Fibroblast of skin of scalp (primary cell): ENCODE results near the gene SPACA4. TPM values are rescaled to one million over a fixed set of nuclear protein-coding genes. Genes with fewer than 3 reads are reported as not detected.
A peak's percentile ranks its signal among the peaks of the same experiment; 100 is the strongest.
"Not testable (repeated sequence)": the region's sequence is repeated elsewhere in the genome, so short reads cannot be mapped to it uniquely, and the experiment has no call there.

Source experiments
- DNase-seq: peaks from one replicate; pipeline ENCODE4 v3.0.0-alpha.2; 2013
- polyA plus RNA-seq, 2 experiments: library from polyadenylated mRNA; unstranded; fragments of 120-200 nt; gene quantifications; one replicate each; pipeline ENCODE4 v1.2.1, GENCODE V29; 2013; ENCODE audit not compliant: insufficient read length in 2 of 2

SPACA4 gene, protein sequence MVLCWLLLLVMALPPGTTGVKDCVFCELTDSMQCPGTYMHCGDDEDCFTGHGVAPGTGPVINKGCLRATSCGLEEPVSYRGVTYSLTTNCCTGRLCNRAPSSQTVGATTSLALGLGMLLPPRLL
- polyA plus RNA-seq (2013, experiment 1 of 2; ENCODE audit: insufficient read length), result not detected
- polyA plus RNA-seq (2013, experiment 2 of 2; ENCODE audit: insufficient read length), result not detected

DNA sequence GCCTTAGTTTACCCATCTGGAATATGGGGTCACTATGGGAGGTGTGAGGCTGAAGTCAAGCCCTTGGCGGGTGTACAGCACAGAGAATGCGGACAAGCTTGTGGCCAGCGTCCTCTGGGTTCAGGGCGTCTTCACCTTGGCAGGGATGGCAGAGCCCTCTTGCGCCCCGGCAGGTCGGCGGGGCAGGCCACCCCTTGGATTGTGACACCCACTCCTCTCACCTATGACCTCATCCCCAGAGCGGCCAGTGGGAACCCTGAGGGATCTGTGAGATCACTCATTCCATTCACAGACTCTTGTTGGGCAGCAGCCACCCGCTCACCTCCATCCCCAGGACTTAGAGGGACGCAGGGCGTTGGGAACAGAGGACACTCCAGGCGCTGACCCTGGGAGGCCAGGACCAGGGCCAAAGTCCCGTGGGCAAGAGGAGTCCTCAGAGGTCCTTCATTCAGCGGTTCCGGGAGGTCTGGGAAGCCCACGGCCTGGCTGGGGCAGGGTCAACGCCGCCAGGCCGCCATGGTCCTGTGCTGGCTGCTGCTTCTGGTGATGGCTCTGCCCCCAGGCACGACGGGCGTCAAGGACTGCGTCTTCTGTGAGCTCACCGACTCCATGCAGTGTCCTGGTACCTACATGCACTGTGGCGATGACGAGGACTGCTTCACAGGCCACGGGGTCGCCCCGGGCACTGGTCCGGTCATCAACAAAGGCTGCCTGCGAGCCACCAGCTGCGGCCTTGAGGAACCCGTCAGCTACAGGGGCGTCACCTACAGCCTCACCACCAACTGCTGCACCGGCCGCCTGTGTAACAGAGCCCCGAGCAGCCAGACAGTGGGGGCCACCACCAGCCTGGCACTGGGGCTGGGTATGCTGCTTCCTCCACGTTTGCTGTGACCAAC, at the start of gene SPACA4:
Gene SPACA4 (plus strand): TSS at position 280 of the 896 bp plus-strand sequence. CDS start 237 bp downstream, at position 517.
- no peak for DNase-seq

DNA sequence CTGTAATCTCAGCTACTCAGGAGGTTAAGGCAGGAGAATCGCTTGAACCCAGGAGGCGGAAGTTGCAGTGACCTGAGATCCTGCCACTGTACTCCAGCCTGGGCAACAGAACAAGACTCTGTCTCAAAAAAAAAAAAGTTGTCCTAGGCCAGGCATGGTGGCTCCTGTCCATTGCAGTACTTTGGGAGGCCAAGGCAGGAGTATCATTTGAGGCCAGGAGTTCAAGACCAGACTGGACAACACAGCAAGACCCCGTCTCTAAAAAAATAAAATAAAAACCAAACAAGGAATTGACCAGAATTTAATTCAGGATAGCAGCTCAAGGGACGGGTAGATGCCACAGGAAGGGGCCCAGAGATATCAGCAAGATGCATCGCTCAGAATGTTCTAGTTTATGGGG, 49.7 kb upstream of the SPACA4 start:
- no peak for DNase-seq

DNA sequence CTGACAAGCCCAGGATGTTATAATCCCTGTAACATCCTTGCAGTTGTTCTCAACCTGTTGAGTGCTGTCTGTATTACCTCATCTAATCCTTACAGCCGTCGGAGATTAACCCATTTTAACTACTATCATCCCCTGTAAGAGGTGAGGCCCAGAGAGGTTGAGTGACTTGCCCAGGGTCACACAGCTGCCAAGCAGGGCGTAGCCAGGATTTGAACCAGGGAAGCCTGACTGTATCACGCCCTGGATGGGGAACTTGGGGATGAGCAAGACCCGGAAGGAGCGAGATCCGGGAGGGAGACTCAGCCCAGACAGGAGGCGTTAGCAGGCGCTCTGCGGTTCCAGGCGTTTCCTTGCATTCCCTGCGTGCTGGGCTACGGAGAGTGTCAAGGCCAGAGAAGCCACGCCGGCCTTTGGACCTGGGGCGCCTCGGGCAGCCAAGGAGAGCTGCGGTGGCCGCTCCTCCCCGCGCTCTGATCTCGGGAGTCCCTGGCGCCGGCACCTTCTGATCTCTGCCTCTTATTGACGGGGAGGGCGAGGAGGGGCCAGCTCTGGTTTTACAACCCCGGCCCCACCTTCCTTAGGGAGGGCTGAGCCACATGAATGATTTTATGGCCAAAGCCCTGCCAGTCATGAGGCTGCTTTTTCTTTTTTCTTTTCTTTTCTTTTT, 48.4 kb upstream of the SPACA4 start:
- peak; percentile 47 for DNase-seq

DNA sequence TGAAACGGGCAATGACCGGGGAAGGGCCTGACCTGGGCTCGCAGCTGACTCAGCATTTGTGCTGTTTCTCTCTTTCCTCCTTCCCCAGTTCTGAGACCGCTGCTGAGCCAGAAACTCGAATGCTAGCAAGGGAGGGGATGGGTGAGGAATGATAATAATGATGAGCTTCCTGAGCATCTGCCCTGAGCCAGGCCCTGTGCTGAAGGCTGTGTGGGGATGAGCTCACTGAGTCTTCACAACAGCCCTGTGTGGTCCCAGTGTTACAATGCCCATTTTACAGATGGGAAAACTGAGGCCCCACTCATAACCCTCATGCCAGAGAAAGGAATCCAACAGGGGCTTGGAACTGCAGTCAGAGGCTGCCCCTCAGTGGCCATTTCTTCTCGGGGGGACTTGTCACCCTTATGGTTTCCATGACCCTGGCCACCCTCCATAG, 46.4 kb upstream of the SPACA4 start:
- DNase-seq, result peak; percentile 17

DNA sequence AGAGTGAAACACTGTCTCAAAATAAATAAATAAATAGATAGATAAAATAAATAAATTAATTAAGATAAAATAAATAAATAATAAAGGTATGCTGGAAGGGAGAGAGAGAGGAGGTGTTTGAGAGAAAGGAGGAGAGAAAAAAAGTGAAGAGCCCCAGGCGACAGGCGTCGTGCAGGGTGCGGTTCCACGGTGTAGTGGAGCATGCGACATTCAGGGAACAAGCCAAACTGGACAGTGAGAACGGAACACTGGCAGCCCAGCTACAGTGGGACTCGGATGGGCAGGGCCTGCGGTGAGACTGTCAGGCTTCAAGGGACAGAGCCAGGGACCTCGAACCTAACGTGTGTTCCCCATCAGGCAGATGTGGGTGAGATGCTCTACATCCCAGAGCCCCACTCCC, 45.1 kb upstream of the SPACA4 start:
- DNase-seq, result no peak

DNA sequence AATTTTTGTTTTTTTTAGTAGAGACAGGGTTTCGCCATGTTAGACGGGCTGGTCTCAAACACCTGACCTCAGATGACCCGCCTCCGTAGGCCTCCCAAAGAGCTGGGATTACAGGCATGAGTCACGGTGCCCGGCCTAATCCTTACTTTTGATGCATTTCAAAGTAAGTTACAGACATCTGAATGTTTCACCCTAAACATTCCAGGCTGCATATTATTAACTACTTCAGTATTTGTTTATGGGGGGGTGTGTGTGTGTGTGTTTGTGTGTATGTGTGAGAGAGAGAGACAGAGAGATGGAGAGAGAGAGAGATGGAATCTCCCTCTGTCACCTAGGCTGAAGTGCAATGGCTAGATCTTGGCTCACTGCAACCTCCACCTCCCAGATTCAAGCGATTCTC, 41.5 kb upstream of the SPACA4 start:
- DNase-seq, result peak; percentile 71

DNA sequence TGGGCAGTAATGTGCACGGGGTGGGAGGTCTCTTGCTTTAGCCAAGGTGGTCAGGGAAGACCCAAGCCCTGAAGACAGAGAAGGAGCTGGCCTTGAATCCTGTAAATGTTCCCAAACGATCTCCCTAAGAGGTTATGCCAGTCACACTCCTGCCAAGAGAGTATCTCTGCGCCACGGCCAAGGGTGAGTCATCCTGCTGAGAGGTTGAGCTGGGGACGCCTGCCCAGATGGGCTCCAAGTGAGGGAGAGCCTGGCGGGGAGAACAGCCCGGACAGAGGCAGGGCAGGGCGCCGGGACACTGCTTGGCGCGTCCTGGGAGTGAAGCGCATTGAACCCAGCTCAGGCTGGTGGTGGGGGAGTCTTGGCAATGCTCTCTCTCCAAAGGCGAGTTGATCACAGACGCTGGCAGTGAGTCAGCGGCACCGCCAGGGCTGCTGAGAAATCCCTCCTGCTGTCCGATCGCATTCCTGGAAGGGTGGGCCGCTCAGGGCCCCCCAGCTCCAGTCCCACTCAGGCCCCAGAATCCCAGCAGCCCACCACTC, 38.1 kb upstream of the SPACA4 start:
- peak; percentile 88 for DNase-seq

DNA sequence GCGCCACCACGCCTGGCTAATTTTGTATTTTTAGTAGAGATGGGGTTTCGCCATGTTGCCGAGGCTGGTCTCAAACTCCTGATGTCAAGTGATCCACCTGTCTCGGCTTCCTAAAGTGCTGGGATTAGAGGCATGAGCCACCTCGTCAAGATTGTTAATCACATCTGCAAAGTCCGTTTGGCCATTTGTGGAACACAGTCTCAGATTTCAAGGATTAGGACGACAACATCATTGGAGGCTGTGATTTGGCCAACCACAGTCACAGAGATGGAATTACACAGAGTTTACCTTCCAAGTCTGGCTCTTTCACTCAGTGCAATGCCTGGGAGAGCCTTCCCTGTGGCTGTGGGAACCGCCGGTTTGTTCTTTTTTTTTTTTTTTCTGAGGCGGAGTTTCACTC, 36.7 kb upstream of the SPACA4 start:
- peak; percentile 29 for DNase-seq

DNA sequence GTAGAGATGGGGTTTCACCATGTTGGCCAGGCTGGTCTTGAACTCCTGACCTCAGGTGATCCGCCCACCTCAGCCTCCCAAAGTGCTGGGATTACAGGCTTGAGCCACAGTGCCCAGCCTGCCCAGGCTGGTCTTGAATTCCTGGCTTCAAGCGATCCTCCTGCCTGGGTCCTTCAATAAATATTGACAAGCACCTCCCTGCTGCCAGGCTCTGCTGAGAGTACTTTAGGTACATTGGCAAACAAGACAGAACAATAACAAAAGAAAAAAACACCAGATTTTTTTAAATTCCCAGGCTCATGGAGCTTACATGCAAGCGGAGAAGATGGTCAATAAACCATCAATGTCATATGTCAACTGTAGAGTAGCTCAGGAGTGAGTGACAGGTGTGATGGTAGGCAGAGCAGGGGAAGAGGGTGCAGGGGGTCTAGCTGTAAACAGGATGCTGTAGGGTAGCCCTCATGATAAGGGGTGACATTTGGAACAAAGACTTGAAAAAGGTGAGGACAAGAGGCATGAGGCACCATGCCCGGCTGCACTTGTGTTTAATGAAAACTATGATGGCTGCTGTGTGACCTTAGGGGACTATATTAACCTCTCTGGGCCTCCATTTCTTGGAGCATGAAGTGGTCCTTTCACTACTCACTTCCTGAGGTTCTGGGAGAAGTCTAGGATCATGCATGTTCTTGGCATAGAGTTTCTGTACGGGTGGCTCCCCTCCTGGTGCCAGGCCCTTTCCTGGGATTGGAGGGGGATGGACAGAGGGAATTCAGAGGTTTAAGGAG, 35.0 kb upstream of the SPACA4 start:
- no peak for DNase-seq

DNA sequence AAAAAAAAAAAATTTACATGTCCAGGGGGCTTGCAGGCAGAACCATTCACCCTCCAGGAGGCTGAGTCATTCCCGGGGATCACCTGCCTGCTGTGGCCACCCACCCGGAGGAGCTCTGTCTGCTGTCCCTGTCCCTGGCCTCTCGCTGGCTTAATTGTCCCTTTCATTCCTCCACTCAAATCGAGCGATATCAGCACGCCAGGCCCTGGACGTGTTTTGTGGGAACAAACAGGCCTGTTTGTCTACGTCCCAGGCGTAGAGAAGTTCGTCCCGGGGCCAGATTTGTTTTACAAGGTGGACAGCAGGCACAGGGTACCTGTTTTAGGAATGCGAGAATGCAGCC, 33.4 kb upstream of the SPACA4 start:
- DNase-seq, result no peak

DNA sequence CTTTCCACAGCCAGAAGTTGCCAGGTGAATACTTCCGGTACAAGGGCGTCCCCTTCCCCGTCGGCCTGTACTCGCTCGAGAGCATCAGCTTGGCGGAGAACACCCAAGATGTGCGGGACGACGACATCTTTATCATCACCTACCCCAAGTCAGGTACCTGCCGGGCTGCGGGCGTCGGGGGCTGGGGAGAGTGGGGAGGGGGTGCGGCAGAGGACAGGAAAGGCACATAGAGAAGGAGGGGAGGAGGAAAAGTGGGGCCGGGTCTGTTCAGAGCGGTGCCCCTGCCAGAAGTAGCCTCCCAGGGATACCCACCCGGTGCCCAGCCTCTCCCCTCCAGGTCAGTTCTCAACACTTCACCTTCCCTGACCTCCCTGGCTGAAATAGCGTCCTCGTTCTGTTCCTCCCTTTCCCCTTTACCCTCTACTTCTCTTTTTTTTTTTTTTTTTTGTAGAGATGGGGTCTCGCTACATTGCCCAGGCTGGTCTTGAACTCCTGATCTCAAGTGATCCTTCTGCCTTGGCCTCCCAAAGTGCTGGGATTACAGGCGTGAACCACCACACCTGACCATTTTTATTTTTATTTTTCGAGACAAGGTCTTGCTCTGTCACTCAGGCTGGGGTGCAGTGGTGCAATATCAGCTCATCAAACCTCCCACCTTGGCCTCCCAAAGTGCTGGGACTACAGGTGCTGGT, 30.5 kb upstream of the SPACA4 start:
- DNase-seq, result no peak

DNA sequence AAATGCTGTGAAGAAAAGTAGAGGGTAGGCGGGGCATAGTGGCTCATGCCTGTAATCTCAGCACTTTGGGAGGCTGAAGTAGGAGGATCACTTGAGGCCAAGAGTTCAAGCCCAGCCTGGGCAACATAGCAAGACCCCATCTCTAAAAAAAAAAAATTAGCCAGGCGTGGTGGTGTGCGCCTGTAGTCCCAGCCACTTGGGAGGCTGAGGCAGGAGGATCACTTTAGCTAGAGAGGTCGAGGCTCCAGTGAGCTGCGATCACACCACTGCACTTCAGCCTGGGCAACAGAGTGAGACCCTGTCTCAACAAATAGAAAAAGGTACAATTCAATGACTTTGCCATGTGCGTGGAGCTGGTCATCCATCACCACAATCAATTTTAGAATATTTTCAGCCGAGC, 28.6 kb upstream of the SPACA4 start:
- DNase-seq, result not testable (repeated sequence)

DNA sequence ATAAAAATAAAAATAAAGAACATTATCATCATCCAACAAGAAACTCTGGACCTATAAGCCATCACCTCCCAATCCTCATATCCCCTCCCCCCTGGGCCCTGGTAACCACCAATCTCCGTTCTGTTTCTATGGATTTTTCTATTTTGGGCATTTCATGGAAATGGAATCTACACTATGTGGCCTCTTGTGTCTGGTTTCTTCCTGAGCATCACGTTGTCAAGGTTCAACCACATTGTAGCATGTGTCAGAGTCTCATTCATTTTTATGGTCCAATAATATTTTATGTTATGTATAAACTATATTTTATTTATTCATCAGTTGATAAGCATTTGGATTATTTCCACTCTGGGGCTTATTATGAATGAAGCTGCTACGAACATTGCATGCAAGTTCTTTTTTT, 27.7 kb upstream of the SPACA4 start:
- peak; percentile 70 for DNase-seq

DNA sequence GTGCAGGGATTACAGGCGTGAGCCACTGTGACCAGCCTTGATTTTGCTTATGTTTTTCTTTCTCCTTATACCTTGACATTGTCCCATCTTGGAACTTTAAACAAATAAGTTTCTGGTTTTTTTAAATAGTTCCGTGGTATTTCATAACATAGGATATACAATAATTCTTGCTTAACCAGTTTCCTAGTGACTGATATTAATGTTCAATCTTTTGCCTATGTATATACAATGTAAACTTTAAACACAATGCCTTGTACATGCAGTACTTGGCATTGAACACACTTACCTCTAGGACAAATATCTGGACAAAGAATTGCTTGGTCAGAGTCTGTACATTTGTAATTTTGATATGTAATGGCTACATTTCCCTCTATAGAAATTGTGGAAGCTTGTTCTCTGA, 24.4 kb upstream of the SPACA4 start:
- DNase-seq, result no peak

DNA sequence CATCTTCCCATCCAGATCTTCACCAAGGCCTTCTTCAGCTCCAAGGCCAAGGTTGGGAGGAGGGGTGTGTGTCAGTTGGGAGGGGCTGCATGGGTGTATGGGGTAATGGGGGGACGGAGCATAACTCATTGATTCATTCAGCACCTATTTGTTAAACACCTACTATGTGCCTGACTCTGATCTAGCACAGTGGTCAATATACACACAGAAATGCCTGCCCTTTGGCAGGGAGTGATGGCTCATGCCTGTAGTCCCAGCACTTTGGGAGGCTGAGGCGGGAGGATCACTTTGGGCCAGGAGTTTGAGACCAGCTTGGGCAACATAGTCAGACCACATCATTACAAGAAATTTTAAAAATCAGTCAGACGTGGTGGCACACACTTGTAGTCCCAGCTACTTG, 19.2 kb upstream of the SPACA4 start:
- DNase-seq, result no peak

DNA sequence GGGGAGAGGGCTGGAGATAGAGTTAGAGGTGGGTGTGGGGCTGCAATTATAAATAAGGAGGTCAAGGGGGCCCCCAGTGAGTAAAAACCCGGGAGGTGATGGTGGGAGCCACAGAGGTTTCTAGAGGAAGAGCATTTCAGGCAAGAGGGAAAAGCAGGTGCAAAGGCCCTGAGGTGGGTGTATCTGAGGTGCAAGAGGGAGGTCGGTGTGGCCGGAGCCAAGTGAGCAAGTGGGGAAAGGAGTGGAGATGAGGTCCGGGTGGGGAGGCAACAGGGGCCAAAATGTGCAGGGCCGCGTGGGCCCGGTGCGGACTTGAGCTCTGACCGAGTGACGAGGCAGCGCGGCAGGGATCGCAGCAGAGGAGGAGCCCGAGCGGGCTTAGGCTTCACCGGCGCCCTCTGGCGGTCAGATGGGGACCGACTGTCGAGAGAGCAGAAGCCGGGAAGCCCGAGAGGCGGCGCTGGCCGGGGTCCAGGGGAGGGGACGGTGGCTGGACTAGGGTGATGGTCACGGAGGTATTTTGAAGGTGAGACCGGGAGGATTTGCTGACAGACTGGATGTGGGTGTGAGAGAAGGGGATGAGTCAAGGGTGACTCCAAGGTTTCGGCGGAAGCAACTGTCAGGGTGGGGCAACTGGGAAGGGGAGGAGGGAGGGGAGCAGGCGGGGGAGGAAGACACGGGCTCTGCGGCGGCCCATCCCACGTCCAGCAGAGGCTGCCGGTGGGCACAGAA, 17.7 kb upstream of the SPACA4 start:
- peak; percentile 83 for DNase-seq

DNA sequence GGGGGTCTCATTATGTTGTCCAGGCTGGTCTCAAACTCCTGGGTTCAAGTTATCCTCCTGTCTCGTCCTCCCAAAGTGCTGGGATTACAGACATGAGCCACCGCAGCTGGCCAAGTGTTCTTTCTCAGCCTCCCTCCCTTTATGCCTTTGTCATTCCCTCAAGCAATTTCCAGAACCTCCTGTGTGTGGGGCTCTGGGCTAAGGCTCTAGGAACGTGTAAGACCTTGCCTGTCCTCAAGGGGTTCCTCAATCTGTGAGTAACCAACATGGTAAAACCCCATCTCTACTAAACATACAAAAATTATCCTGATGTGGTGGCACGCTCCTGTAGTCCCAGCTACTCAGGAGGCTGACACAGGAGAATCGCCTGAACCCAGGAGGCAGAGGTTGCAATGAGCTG, 15.5 kb upstream of the SPACA4 start:
- DNase-seq, result no peak

DNA sequence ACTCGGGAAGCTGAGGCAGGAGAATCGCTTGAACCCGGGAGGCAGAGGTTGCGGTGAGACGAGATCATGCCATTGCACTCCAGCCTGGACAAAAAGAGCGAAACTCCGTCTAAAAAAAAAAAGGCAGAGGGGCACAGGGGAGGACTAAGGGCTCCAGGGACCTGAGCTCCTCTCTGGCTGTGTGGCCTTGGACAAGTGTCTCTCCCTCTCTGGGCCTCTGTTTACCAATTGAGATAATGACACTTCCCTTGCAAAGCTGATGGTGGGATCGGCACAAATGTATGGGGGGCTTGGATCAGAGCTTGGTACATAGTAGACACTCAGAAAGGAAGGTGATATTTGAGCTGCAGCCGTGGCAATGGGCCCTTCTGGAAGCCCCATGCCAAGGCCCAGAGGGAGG, 11.4 kb upstream of the SPACA4 start:
- no peak for DNase-seq

DNA sequence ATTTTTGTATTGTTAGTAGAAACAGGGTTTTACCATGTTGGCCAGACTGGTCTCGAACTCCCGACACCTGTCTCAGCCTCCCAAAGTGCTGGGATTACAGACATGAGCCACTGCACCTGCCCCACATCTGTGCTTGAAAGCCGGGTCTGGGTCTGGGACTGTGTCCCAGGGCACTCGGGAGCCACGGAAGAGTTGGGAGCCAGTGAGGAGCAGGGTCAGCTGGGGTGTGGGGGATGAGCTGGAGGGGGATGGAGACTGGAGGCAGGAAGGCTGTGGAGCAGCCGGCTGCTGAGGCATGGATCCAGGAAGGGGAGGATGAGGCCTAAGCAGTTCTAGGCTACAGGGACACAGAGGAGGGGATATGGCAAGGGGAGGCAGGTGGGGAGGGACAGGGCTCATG, 10.7 kb upstream of the SPACA4 start:
- no peak for DNase-seq

DNA sequence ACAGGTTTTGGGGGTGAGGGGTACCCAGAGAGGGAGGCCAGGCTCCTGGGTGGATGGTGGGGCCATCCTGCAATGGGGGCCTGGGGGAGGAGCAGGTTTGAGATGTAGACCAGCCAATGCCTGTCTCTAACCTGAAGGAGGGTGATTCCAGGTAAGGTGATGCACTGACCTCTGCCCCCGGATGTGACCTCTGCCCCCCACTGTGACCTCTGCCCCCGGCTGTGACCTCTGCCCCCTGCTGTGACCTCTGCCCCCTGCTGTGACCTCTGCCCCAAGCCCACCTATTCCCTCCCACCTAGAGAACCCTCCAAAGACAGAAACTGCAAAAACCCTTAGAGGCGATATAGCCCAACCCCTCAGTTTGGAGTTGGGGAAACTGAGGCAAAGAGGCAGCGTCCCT, 10.3 kb upstream of the SPACA4 start:
- DNase-seq, result no peak
